NOMO-1 treated with dmso at 0.1 percent for 144 hours (cell line): ENCODE data around the gene RIN3.

Experiments
- DNase-seq: peaks from one replicate; lab custom pipeline; 2025; ENCODE audit not compliant: unreplicated experiment; lab: John Stamatoyannopoulos, UW

RIN3 gene

DNA sequence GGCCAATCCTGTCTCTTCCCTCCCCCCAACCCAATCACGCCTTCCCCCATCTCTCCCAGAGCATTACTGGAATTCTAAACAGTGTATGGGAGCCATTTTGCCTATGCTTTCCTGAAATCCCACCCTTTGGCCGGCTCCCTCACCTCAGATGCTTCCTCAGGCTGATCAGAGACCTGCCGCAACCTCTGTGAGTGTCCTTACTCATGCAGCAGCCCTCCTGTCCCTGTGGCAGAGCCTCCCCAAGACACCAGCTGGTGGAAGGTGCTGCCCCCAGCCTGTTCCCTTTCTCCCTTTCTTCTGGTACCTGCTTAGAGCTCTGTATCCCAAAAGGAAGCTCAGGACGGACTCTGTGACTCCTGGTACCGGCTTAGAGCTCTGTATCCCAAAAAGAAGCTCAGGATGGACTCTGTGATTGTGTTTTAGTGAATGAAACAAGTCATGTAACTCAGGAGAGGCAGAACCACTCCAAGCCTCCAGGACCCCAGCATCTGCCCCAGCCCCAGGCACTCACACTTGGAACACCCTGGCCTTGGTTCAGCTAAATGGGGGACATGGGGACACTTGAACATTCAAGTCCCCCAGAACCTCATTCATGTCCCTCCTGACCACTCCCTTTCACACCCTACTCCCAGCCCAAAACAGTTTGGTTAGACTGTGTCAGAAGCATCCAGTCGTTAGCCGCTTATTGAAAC lies 29.3 kb upstream of the RIN3 start:
- DNase-seq = no peak

- no peak for DNase-seq
Measured at GRCh38 chr14:92486881-92487280, 26.7 kb upstream of the RIN3 start.

DNA sequence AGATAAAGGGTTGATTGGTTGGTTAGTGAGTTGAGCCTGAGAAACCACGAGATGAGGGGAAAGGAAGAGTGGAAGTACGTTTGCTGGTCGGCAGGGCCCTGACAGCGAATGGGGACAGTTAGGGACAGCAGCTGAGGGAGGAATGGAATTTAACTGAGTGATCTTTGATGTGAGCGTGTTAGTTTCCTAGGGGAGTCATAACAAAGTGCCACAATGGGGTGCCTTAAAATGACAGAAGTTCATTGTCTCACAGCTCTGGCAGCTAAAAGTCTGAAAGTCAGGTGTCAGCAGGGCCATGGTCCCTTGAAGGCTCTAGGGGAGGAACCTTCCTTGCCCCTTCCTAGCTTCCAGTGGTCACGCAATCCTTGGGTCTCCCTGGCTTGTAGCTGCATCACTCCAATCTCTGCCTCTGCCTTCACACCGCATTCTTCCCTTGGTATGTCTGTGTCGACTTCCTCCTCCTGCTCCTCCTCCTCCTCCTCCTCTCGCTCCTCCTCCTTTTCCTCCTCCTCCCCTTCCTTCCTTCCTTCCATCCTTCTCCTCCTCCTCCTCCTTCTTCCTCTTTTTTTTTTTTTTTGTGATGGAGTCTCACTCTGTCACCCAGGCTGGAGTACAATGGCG lies 26.0 kb upstream of the RIN3 start:
- DNase-seq = no peak

- DNase-seq = no peak
Measured at GRCh38 chr14:92489394-92490238, 24.0 kb upstream of the RIN3 start.

GRCh38 chr14:92490239-92490959 lies 23.2 kb upstream of the RIN3 start:
- DNase-seq = no peak

- no peak for DNase-seq
Measured at GRCh38 chr14:92491782-92492181, 21.8 kb upstream of the RIN3 start.

DNA sequence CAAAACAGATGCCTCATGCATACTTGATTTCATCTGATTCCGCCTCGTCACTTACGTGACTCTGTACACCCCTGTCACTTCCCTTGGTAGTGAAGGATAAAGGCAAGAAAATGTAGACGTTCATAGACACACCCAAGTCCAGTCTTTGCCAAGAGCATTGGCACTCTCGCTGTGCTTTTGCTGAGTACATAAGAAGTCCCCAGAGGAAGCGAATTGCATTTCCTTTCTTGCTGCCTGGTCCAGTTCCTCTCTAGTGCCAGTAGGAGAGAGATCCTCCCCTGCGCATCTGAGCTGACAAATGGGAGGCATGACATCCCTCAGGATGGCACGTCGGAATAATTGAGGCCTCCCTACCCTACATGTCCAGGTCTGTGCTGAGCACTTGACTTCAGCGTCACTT lies 21.3 kb upstream of the RIN3 start:
- no peak for DNase-seq

DNA sequence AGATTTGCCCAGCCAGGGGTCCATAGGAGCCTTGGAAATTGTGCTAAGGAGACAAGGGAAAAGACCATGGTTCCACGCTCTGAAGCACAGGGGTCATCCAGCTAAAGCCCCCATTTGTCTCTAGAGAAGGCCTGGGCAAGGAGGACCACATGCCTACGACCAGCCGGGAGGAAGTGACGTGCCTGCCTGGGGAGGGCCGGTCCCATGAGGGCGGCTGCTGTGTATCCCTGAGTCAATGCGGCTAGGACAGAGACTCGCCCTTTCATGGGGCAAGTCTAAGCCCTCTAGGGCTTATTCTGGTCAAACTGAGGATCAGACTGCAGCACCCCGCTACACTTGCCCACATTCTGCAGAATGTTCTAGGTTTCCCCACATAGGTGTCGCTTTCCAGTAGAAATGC lies 20.6 kb upstream of the RIN3 start:
- no peak for DNase-seq

GRCh38 chr14:92493492-92493891 lies 20.1 kb upstream of the RIN3 start:
- no peak for DNase-seq

DNA sequence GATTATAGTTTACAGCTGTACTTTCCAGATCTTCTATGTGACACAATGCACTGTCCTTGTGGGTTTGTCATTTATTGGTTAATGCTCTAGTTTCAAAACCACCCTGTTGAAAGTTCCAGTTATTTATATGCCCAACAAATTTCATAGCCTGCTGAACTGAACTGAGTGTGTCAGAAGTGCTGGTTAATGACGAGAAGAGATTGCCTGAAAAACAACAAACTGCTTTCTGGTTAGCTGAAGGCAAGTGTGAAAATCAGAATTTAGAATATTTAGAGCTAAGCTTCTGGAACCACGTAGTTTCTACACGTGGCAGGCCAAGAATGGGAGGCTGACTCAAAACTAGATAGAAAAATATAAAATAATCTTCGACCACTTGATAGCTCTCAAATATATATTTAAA lies 19.1 kb upstream of the RIN3 start:
- peak; percentile 35 for DNase-seq

DNA sequence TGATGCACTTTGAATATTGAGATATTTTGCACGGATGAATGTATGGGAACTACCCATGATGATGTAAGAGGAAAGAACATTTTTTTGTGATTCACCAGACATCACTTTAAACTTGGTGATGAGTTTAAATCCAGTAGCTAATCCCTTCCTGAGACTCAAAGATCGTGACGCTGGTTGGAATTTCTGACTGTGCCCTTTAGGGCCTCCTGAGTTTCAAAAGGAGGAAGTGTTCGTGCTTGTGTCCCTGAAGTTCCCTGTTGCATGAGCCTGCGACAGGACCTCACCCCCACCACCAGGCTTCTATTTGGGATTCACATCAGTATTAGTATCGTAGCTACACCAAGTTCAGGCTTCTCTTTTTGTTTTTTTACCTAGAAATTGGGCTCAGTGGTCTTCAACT lies 18.6 kb upstream of the RIN3 start:
- DNase-seq = peak; percentile 34

GRCh38 chr14:92496191-92496857 lies 17.3 kb upstream of the RIN3 start:
- DNase-seq = no peak

DNA sequence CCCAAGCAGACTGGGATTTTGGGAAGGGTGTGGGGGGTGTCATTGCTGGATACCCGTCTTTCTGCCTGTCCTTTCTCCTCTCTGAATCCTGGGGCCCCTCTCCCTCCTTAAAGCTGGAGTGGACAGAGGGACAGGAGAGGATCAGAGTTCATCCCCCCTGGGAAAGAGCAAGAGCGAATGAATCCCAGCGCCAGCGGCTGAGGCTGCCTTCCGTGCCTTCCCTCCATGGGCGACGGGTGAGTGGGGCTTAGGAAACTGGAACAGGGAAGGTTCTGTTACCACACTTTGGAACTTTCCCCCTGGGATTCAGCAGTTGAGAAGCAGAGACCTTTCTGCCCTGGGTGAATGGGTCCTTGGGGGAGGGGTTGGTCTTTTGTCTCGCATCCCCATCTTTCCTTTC lies 16.2 kb upstream of the RIN3 start:
- DNase-seq = no peak

GRCh38 chr14:92499234-92499633 lies 14.3 kb upstream of the RIN3 start:
- no peak for DNase-seq

DNA sequence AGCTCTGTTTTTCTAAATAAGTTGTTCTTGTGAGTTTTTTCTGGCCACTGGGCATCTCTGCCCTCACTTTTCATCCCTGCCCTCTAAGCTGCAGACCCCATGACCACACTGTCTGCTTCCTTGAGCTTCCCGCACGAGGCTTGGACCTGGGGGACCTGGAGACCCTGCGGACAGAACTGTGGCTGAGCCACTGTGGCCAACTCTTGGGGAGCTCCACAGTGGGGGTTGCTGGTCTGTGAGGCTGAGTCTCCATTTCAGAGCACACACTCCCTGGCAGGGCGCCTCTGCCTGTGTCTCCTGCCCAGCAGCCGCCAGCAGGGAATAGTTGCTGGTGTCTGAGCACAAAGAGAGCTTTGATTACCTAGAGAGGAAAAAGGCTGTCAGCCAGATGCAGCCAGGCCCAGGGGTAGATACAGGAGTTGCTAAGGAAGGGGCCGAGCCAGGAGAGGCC lies 13.1 kb upstream of the RIN3 start:
- no peak for DNase-seq

- no peak for DNase-seq
Measured at GRCh38 chr14:92501891-92502351, 11.7 kb upstream of the RIN3 start.

DNA sequence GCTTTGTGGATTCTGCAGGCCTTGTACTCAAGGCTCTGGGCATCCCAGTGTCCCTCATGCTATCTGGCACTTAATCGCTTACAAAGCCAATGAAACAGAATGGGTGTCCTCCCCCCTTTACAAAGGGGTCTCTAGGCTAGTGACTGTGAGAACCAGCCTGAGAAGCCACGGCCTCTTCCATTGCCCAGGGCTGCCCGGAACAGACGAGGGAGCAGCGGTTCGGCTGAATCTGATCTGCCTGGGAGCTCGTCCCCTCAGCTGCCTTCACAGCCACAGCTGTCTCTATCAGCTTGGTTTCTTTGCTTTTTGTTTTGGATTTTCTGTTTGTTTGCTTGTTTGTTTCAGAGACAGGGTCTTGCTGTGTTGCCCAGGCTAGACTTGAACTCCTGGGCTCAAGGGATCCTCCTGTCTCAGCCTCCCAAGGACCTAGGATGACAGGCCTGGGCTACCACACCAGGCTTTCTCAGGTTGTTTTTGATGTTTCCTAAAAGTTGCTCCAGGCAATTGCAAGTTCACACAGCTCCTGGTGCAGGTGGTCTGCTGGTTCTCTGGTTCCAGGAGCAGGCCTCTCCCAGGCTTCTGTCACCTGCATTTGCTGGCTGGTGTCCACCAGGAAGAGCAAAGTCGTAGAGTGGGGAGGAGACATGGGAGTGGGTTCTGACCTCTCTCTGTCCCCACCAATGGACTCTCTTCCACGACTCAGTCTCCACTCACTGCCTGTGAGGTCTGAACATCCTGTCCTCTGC lies 10.9 kb upstream of the RIN3 start:
- no peak for DNase-seq

- DNase-seq = no peak
Measured at GRCh38 chr14:92503756-92504491, 9.7 kb upstream of the RIN3 start.

DNA sequence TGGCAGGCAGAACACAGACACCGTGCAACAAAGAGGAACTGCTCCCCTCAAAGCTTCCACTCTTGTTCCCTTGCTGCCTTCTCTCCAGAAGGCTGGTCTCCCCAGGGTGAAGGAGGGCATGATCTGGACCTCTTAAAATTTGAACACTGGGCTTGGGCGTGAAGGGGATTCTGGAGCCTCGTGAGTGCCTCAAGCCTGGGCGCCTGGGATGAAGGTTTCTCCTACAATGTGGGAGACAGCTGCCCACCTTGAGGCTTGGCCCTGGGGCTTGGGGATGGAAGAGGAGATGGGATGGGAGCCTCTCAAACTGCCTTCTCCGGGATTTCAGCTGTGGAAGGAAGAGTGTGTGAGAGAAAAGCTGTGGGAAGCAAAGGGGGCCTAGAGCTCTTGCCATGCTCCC lies 7.8 kb upstream of the RIN3 start:
- no peak for DNase-seq
